ENCODE data around the gene ZEB2.

Gene ZEB2

GRCh38 chr2:144475569-144476275, 44.2 kb downstream of the ZEB2 start:
- TF ChIP-seq CTCF (IDR thresholded peaks at IDR 0.05; ENCODE audit: low read depth, low read length): no peak
- no peak for DNase-seq (ENCODE audit: low read depth in 2 of 2)
- no peak overlapping the region for H3K4me3 ChIP-seq (replicated peaks in 1 of 2; ENCODE audit: low read depth in 2 of 2, low read length in 2 of 2)

GRCh38 chr2:144475044-144475443, 44.9 kb downstream of the ZEB2 start:
- no peak for DNase-seq (ENCODE audit: low read depth in 2 of 2)
- TF ChIP-seq CTCF (IDR thresholded peaks at IDR 0.05; ENCODE audit: low read depth, low read length): no peak
- H3K4me3 ChIP-seq (replicated peaks in 1 of 2; ENCODE audit: low read depth in 2 of 2, low read length in 2 of 2): no peak overlapping the region

- no peak for DNase-seq (ENCODE audit: low read depth in 2 of 2)
- no peak for TF ChIP-seq CTCF (IDR thresholded peaks at IDR 0.05; ENCODE audit: low read depth, low read length)
These were observed 45.9 kb downstream of the ZEB2 start for GRCh38 chr2:144474017-144474416.

DNA sequence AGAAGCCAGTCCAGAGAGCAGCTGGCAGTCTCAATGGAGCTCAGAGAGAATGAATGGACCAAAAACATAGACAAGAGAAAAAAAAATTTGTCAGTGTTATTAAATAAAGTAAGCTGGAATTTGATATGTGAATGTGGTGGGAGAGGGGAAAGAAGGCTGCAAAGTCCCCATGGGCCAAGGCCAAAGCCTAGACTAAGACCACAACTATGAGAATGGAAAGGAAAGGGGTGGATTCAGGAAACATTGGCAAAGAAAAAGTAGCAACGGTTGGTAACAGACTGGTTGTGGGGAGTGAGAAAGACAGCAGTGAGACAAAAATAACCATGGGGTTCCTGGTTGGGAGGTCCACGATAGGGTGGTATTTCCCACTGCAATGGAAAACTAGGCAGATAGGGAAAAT, 47.0 kb downstream of the ZEB2 start:
- no peak overlapping the region for H3K4me3 ChIP-seq (replicated peaks in 1 of 2; ENCODE audit: low read depth in 2 of 2, low read length in 2 of 2)
- no peak for DNase-seq (ENCODE audit: low read depth in 2 of 2)
- no peak for TF ChIP-seq CTCF (IDR thresholded peaks at IDR 0.05; ENCODE audit: low read depth, low read length)

More at GRCh38 chr2:144474017-144474416, 45.9 kb downstream of the ZEB2 start:
- H3K4me3 ChIP-seq (replicated peaks in 1 of 2; ENCODE audit: low read depth in 2 of 2, low read length in 2 of 2): no peak overlapping the region

GRCh38 chr2:144472046-144472412, 47.9 kb downstream of the ZEB2 start:
- TF ChIP-seq CTCF (IDR thresholded peaks at IDR 0.05; ENCODE audit: low read depth, low read length): no peak
- H3K4me3 ChIP-seq (replicated peaks in 1 of 2; ENCODE audit: low read depth in 2 of 2, low read length in 2 of 2): no peak overlapping the region
- DNase-seq (ENCODE audit: low read depth in 2 of 2): no peak

- no peak overlapping the region for H3K4me3 ChIP-seq (replicated peaks in 1 of 2; ENCODE audit: low read depth in 2 of 2, low read length in 2 of 2)
- DNase-seq (ENCODE audit: low read depth in 2 of 2): no peak
- no peak for TF ChIP-seq CTCF (IDR thresholded peaks at IDR 0.05; ENCODE audit: low read depth, low read length)
These were observed 48.4 kb downstream of the ZEB2 start for GRCh38 chr2:144471305-144472045.
